K562 (cell line): ENCODE measurements around the gene DND1. TPM values are rescaled to one million over a fixed set of nuclear protein-coding genes. Genes with fewer than 3 reads are reported as not detected.

Experiments used
- ATAC-seq: fragments of 200-7000 bp; cut with Tn5 transposase; 3 replicates; pipeline ENCODE4 v1.9.1; 2020; ENCODE audit warnings: moderate library complexity
- BruUV-seq: library from RNA; stranded (reverse); fragments of 400-500 nt; replicated peaks from 2 replicates; lab custom pipeline; 2021; lab: Mats Ljungman, UMichigan
- CTCF ChIA-PET: fragments of 300-600 bp; formaldehyde crosslinking; extraction: SDS; loops from one replicate; lab custom pipeline; 2021; ENCODE audit warnings: low intra/inter-chr PET ratio; lab: Yijun Ruan, JAX
- POLR2A ChIA-PET: fragments of 300-600, 350-650 bp; sonication (Branson Sonifier 250); formaldehyde crosslinking; extraction: SDS; loops from one replicate; lab custom pipeline; 2021; ENCODE audit warnings: antibody characterized with exemption, inconsistent platforms; lab: Yijun Ruan, JAX
- DNase-seq, 4 experiments: peaks; one replicate each; pipeline versions ENCODE4 v3.0.0 to v3.0.0-alpha.2; 2011 to 2018; ENCODE audit warnings: low spot score in 3 of 4, mixed read lengths in 3 of 4; ENCODE audit errors: extremely low read depth in 1 of 4
- FAIRE-seq: peaks from 2 replicates; lab custom pipeline; 2011; peaks lifted over from hg19 to GRCh38; lab: Jason Lieb, UNC
- H2AFZ ChIP-seq: 2 replicates; pipeline ENCODE4 v1.6.0; 2011; ENCODE audit warnings: low read depth, low read length, control low read depth, inconsistent platforms
- H3K27ac ChIP-seq: fragments of 200-600 bp; 3 replicates; pipeline ENCODE4 v1.8.0; 2011; ENCODE audit warnings: low read depth, mild to moderate bottlenecking, control low read depth, inconsistent platforms, low read length, moderate library complexity, mixed read lengths; ENCODE audit errors: extremely low read depth
- H3K27me3 ChIP-seq, 2 experiments: fragments of 300-600 bp in 1 of 2; 2 replicates in 1 of 2; 3 replicates in 1 of 2; pipeline versions ENCODE4 v1.6.0 to v1.8.0; 2011; ENCODE audit warnings: inconsistent platforms in 2 of 2, low read length in 2 of 2, mild to moderate bottlenecking in 1 of 2, mixed read lengths in 1 of 2, moderate library complexity in 1 of 2; ENCODE audit not compliant: control insufficient read depth in 2 of 2, insufficient read depth in 2 of 2
- H3K36me3 ChIP-seq: fragments of 300-600 bp; 3 replicates; pipeline ENCODE4 v1.8.0; 2011; ENCODE audit warnings: mild to moderate bottlenecking, low read length, inconsistent platforms; ENCODE audit not compliant: control insufficient read depth, insufficient read depth
- H3K4me1 ChIP-seq, 2 experiments: fragments of 200-600 bp in 1 of 2; replicated peaks in 1 of 2; 2 replicates in 1 of 2; 3 replicates in 1 of 2; pipeline versions ENCODE4 v1.5.1 to v1.8.0; 2011; ENCODE audit warnings: inconsistent platforms in 2 of 2, low read length in 2 of 2, mild to moderate bottlenecking in 1 of 2, mixed read lengths in 1 of 2, moderate library complexity in 1 of 2; ENCODE audit not compliant: control insufficient read depth in 2 of 2, insufficient read depth in 2 of 2
- H3K4me2 ChIP-seq: 2 replicates; pipeline ENCODE4 v1.6.1; 2011; ENCODE audit warnings: low read length, control low read depth, inconsistent platforms, mixed read lengths; ENCODE audit not compliant: insufficient read depth
- H3K4me3 ChIP-seq: fragments of 200-600 bp; sonication (generic), shearing (Covaris generic); 2 replicates; pipeline ENCODE4 v1.5.1; 2016; ENCODE audit warnings: control low read depth, inconsistent platforms
- H3K79me2 ChIP-seq: fragments of 200-600 bp; 3 replicates; pipeline ENCODE4 v1.8.0; 2011; ENCODE audit warnings: low read length, inconsistent platforms; ENCODE audit not compliant: control insufficient read depth, insufficient read depth
- H3K9ac ChIP-seq, 2 experiments: 2 replicates each; pipeline versions ENCODE4 v1.6.0 to v1.6.1; 2011; ENCODE audit warnings: low read depth in 2 of 2, low read length in 2 of 2, control low read depth in 1 of 2, inconsistent platforms in 1 of 2, mild to moderate bottlenecking in 1 of 2, mixed read lengths in 1 of 2; ENCODE audit not compliant: insufficient read depth in 1 of 2
- H3K9me1 ChIP-seq: one replicate; pipeline ENCODE4 v1.6.0; 2011; ENCODE audit warnings: inconsistent platforms, mild to moderate bottlenecking, low read length, moderate library complexity; ENCODE audit not compliant: control insufficient read depth, insufficient read depth
- H3K9me3 ChIP-seq: replicated peaks from 2 replicates; pipeline ENCODE4 v1.5.1; 2011; ENCODE audit warnings: low read depth, low read length, inconsistent platforms; ENCODE audit not compliant: control insufficient read depth, insufficient read depth
- H4K20me1 ChIP-seq: replicated peaks from 2 replicates; pipeline ENCODE4 v1.6.1; 2011; ENCODE audit warnings: low read length, inconsistent platforms, mixed read lengths; ENCODE audit not compliant: control insufficient read depth, insufficient read depth
- EWSR1 ChIP-seq: fragments of 450-650 bp; IDR thresholded peaks from 2 replicates; pipeline ENCODE4 v1.6.1; 2018; ENCODE audit warnings: borderline replicate concordance, mild to moderate bottlenecking, low read depth, moderate library complexity; ENCODE audit not compliant: partially characterized antibody
- GABPA ChIP-seq: fragments of 200-800 bp; sonication (Bioruptor generic); conservative IDR thresholded peaks from 2 replicates; pipeline ENCODE4 v1.6.1; 2016; ENCODE audit warnings: low read depth, missing genetic modification characterization, missing compliant biosample characterization
- HNRNPH1 ChIP-seq: fragments of 200-400 bp; formaldehyde crosslinking; optimal IDR thresholded peaks from 2 replicates; pipeline ENCODE3; 2017; ENCODE audit warnings: low read depth, mild to moderate bottlenecking, low read length, moderate library complexity
- MEF2D ChIP-seq: conservative IDR thresholded peaks from 2 replicates; pipeline ENCODE4 v1.6.1; 2016; ENCODE audit warnings: low read depth, missing genetic modification characterization, missing compliant biosample characterization
- NCOA1 ChIP-seq: fragments of 450-650 bp; IDR thresholded peaks from 2 replicates; pipeline ENCODE4 v1.6.1; 2016; ENCODE audit warnings: low read depth
- SP1 ChIP-seq: sonication (generic); formaldehyde crosslinking; IDR thresholded peaks from 2 replicates; pipeline ENCODE4 v1.8.1; 2022; ENCODE audit warnings: mild to moderate bottlenecking, missing genetic modification reagents
- SRSF1 ChIP-seq: fragments of 200-400 bp; formaldehyde crosslinking; IDR thresholded peaks from 2 replicates; pipeline ENCODE4 v1.6.1; 2017; ENCODE audit warnings: mild to moderate bottlenecking, low read depth, low read length, moderate library complexity
- STAT5A ChIP-seq: IDR thresholded peaks from 2 replicates; pipeline ENCODE4 v1.6.1; 2012; ENCODE audit warnings: low read length, inconsistent platforms, borderline replicate concordance
- THRAP3 ChIP-seq: fragments of 450-650 bp; IDR thresholded peaks from 2 replicates; pipeline ENCODE4 v1.6.1; 2016; ENCODE audit warnings: mild to moderate bottlenecking, inconsistent platforms, borderline replicate concordance
- ZNF175 ChIP-seq: fragments of 200-800 bp; sonication (Bioruptor generic); IDR thresholded peaks from 2 replicates; pipeline ENCODE4 v1.6.1; 2016; ENCODE audit warnings: low read depth, mild to moderate bottlenecking, missing genetic modification characterization, missing compliant biosample characterization
- ZNF561 ChIP-seq: fragments of 450-650 bp; formaldehyde crosslinking; conservative IDR thresholded peaks from 2 replicates; pipeline ENCODE4 v1.4.0; 2020; ENCODE audit warnings: mild to moderate bottlenecking, moderate library complexity
- WGBS: fragments of 100-300 bp; shearing (Covaris generic); methylation state at CpG from one replicate; pipeline ENCODE4 v1.1.6; 2016; ENCODE audit warnings: low coverage, mixed read lengths; ENCODE audit not compliant: insufficient coverage; ENCODE audit errors: missing lambda C conversion rate; 5-methylcytosine and 5-hydroxymethylcytosine counted together
- in situ Hi-C: fragments of 300-500 bp; cut with MboI; formaldehyde crosslinking; loops from 4 replicates; pipeline ENCODE4 v1.15.0; 2018; ENCODE audit warnings: inconsistent platforms, mixed read lengths
- intact Hi-C: fragments of 100-400 bp; cut with micrococcal nuclease; formaldehyde crosslinking; loops from 2 replicates; pipeline ENCODE4 v1.14.2; 2022
- polyA plus RNA-seq, 8 experiments: library from polyadenylated mRNA; depleted of rRNA in 4 of 8; stranded (reverse) in 5 of 8; unstranded in 3 of 8; fragments of >200 nt; fragmentation: Nextera tagmentation in 2 of 8; fragmentation: Illumina TruSeq in 1 of 8; extraction: Ambion mirVana in 2 of 8; extraction: Trizol in 1 of 8; gene quantifications; 2 replicates each; pipeline versions ENCODE4 v1.2.1 to v1.2.3, GENCODE V29; 2011 to 2014; ENCODE audit warnings: inconsistent platforms in 1 of 8, missing spikeins in 1 of 8
- total RNA-seq, 7 experiments: library from RNA; depleted of rRNA in 6 of 7; stranded (reverse); fragments of >200 nt in 6 of 7; fragmentation: Illumina TruSeq in 2 of 7; extraction: Trizol in 2 of 7; gene quantifications; 2 replicates each; pipeline versions ENCODE4 v1.2.1 to v1.2.3, GENCODE V29; 2011 to 2021; ENCODE audit warnings: low replicate concordance in 1 of 7
- TF ChIP-seq, protein P1 (sequence below): fragments of 450-650 bp; IDR thresholded peaks from 2 replicates; pipeline ENCODE4 v1.6.1; 2018; ENCODE audit not compliant: partially characterized antibody
- TF ChIP-seq, protein P2 (sequence below): IDR thresholded peaks from 2 replicates; pipeline ENCODE4 v1.6.1; 2016; ENCODE audit warnings: missing genetic modification characterization, missing compliant biosample characterization

Gene DND1
- total and polyA plus RNA-seq, 9 of the 15 experiments (the other 6 are each of a cell fraction or from before 2014, with no cell fraction given) = 0.37 to 2.0 (median 0.90) TPM; not detected in 3

DNA sequence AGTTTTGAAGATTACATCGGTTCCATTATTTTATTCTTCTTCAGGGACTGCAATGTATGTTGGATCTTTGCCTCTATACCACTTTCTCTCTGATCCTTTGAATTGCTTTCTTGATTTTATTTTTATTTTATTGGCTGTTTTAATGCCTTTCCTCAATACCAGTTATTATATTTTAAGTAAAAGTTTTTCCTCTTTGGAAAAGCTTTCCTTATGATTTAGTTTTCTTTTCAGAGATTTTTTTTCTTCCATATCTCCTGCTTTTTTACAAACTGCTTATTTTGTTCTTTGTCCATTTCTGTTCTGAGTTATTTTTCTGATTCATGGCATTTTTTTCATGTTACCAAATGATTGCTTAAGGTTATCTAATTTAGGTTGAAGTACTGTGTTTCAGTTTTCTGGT lies 38.4 kb upstream of the DND1 start:
- Histone ChIP-seq H3K79me2 (no peaks in the 10 kb centered on the region), H3K4me3 (peak overlapping the region; percentile 68), H3K9me3 (no peaks in the 10 kb centered on the region), H3K36me3 (peaks cover 9% of the 10 kb centered on the region; the same call in 2 of the 3 replicates), H3K4me2 (no peak overlapping the region), H3K9me1 (no peaks in the 10 kb centered on the region), H2AFZ (0 out of 2 replicates have a peak overlapping the region, but pooled peaks have one; percentile 94), H3K9ac (peak overlapping the region in 1 of 2 experiments; percentile 92; a peak in 2 of 4 replicates), H3K27me3 (no peaks in the 10 kb centered on the region), H3K27ac (peak overlapping the region; percentile 99; the same call in 2 of the 3 replicates), H3K4me1 (peaks cover 0 to 10% of the 10 kb centered on the region in 2 experiments; a peak in 4 of 5 replicates), H4K20me1 (no peaks in the 10 kb centered on the region)
- no TSS peak for BruUV-seq
- POLR2A ChIA-PET = interaction anchor here (0.9 to 2.6 kb wide), 12 partner anchors 10 to 366 kb away, joined by 3 to 34 read pairs (median 4); partner anchors contain the start of genes EIF4EBP3, HARS1, HARS2 and ZMAT2
- in situ Hi-C loops = loop anchor here (5.0 kb wide), 1 partner anchor 344 kb away; no protein-coding TSS in a partner anchor
- no peak for DNase-seq
- CTCF ChIA-PET = no interaction called here
- 5% methylated on average over 1 of the region's 1 CpG for WGBS
- no peak for ATAC-seq
- no peak for FAIRE-seq
- TF ChIP-seq THRAP3 = 0 out of 2 replicates have a peak, but pooled peaks have one; percentile 29
- no peak for TF ChIP-seq HNRNPH1
- TF ChIP-seq, protein P1, sequence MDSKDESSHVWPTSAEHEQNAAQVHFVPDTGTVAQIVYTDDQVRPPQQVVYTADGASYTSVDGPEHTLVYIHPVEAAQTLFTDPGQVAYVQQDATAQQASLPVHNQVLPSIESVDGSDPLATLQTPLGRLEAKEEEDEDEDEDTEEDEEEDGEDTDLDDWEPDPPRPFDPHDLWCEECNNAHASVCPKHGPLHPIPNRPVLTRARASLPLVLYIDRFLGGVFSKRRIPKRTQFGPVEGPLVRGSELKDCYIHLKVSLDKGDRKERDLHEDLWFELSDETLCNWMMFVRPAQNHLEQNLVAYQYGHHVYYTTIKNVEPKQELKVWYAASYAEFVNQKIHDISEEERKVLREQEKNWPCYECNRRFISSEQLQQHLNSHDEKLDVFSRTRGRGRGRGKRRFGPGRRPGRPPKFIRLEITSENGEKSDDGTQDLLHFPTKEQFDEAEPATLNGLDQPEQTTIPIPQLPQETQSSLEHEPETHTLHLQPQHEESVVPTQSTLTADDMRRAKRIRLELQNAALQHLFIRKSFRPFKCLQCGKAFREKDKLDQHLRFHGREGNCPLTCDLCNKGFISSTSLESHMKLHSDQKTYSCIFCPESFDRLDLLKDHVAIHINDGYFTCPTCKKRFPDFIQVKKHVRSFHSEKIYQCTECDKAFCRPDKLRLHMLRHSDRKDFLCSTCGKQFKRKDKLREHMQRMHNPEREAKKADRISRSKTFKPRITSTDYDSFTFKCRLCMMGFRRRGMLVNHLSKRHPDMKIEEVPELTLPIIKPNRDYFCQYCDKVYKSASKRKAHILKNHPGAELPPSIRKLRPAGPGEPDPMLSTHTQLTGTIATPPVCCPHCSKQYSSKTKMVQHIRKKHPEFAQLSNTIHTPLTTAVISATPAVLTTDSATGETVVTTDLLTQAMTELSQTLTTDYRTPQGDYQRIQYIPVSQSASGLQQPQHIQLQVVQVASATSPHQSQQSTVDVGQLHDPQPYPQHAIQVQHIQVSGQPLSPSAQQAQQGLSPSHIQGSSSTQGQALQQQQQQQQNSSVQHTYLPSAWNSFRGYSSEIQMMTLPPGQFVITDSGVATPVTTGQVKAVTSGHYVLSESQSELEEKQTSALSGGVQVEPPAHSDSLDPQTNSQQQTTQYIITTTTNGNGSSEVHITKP = no peak
- TF ChIP-seq ZNF561 (CRISPR knock-in tag) = no peak
- TF ChIP-seq EWSR1 = no peak
- TF ChIP-seq GABPA (tag) = peak; percentile 21; the same call in 1 of the 2 replicates
- TF ChIP-seq, protein P2, sequence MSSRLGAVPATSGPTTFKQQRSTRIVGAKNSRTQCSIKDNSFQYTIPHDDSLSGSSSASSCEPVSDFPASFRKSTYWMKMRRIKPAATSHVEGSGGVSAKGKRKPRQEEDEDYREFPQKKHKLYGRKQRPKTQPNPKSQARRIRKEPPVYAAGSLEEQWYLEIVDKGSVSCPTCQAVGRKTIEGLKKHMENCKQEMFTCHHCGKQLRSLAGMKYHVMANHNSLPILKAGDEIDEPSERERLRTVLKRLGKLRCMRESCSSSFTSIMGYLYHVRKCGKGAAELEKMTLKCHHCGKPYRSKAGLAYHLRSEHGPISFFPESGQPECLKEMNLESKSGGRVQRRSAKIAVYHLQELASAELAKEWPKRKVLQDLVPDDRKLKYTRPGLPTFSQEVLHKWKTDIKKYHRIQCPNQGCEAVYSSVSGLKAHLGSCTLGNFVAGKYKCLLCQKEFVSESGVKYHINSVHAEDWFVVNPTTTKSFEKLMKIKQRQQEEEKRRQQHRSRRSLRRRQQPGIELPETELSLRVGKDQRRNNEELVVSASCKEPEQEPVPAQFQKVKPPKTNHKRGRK (tag) = peak; percentile 91
- TF ChIP-seq ZNF175 (CRISPR knock-in tag) = no peak
- no peak for TF ChIP-seq SRSF1
- TF ChIP-seq SP1 (CRISPR knock-in tag) = no peak
- TF ChIP-seq NCOA1 = no peak
- TF ChIP-seq MEF2D = no peak
- TF ChIP-seq STAT5A = no peak
- intact Hi-C loops = loop anchor here (1.0 to 10.0 kb wide), 7 partner anchors 8 to 597 kb away; partner anchors contain the start of genes ANKHD1, PURA and TMCO6
